HepG2 (cell line): ENCODE measurements around the gene C14orf93. TPM values are rescaled to one million over a fixed set of nuclear protein-coding genes. Genes with fewer than 3 reads are reported as not detected.

ENCODE experiments used
- CENPBD1 ChIP-seq: sonication (generic); formaldehyde crosslinking; IDR thresholded peaks from 2 replicates; pipeline ENCODE4 v1.8.0; 2022; ENCODE audit warnings: missing genetic modification reagents, low read depth, mild to moderate bottlenecking, borderline replicate concordance
- DNMT1 ChIP-seq: sonication (generic); formaldehyde crosslinking; IDR thresholded peaks from 2 replicates; pipeline ENCODE4 v1.5.1; 2020; ENCODE audit warnings: mild to moderate bottlenecking, missing genetic modification reagents
- HDAC2 ChIP-seq: sonication (generic); formaldehyde crosslinking; IDR thresholded peaks from 2 replicates; pipeline ENCODE4 v1.4.0; 2020; ENCODE audit warnings: missing genetic modification reagents
- JDP2 ChIP-seq: sonication (generic); formaldehyde crosslinking; IDR thresholded peaks from 2 replicates; pipeline ENCODE4 v1.8.1; 2022; ENCODE audit warnings: missing genetic modification reagents, borderline replicate concordance
- KDM1A ChIP-seq: IDR thresholded peaks from 2 replicates; pipeline ENCODE4 v1.6.1; 2016; ENCODE audit warnings: missing compliant biosample characterization
- MED8 ChIP-seq: sonication (generic); formaldehyde crosslinking; IDR thresholded peaks from 2 replicates; pipeline ENCODE4 v1.8.1; 2023; ENCODE audit warnings: mild to moderate bottlenecking, missing genetic modification reagents; ENCODE audit not compliant: insufficient replicate concordance
- MEF2D ChIP-seq: sonication (generic); formaldehyde crosslinking; IDR thresholded peaks from 2 replicates; pipeline ENCODE4 v1.5.1; 2020; ENCODE audit warnings: mild to moderate bottlenecking, missing genetic modification reagents
- NCOR1 ChIP-seq: fragments of 200-600 bp; sonication (generic); IDR thresholded peaks from 2 replicates; pipeline ENCODE4 v1.7.0; 2017; ENCODE audit warnings: antibody characterized with exemption, low read length, borderline replicate concordance
- NFE2L1 ChIP-seq: sonication (generic); formaldehyde crosslinking; IDR thresholded peaks from 2 replicates; pipeline ENCODE4 v1.4.0; 2020; ENCODE audit warnings: missing genetic modification reagents, mild to moderate bottlenecking, borderline replicate concordance
- NR2F1 ChIP-seq, 2 experiments: fragments of 450-650 bp in 1 of 2; formaldehyde crosslinking in 1 of 2; IDR thresholded peaks; 2 replicates each; pipeline versions ENCODE4 v1.5.0 to v1.6.1; 2016 to 2020; ENCODE audit warnings: mild to moderate bottlenecking in 1 of 2, missing compliant biosample characterization in 1 of 2, missing genetic modification reagents in 1 of 2, moderate library complexity in 1 of 2
- ONECUT2 ChIP-seq: sonication (generic); formaldehyde crosslinking; IDR thresholded peaks from 2 replicates; pipeline ENCODE4 v1.4.0; 2020; ENCODE audit warnings: missing genetic modification reagents
- RARG ChIP-seq: sonication (generic); formaldehyde crosslinking; IDR thresholded peaks from 2 replicates; pipeline ENCODE4 v1.4.0; 2020; ENCODE audit warnings: low read depth, mild to moderate bottlenecking, missing genetic modification reagents
- SIX1 ChIP-seq: sonication (generic); formaldehyde crosslinking; IDR thresholded peaks from 2 replicates; pipeline ENCODE4 v1.4.0; 2020; ENCODE audit warnings: missing genetic modification reagents, borderline replicate concordance
- SRSF9 ChIP-seq: fragments of 200-400 bp; formaldehyde crosslinking; IDR thresholded peaks from 2 replicates; pipeline ENCODE4 v1.6.1; 2018; ENCODE audit warnings: borderline replicate concordance, mild to moderate bottlenecking, low read depth, low read length; ENCODE audit not compliant: insufficient read depth, poor library complexity, severe bottlenecking
- SRY ChIP-seq: sonication (generic); formaldehyde crosslinking; IDR thresholded peaks from 2 replicates; pipeline ENCODE4 v1.8.0; 2022; ENCODE audit warnings: mild to moderate bottlenecking, missing genetic modification reagents
- ZBTB33 ChIP-seq: sonication (generic); formaldehyde crosslinking; IDR thresholded peaks from 2 replicates; pipeline ENCODE4 v1.4.0; 2020; ENCODE audit warnings: missing genetic modification reagents
- ZBTB38 ChIP-seq: sonication (generic); formaldehyde crosslinking; IDR thresholded peaks from 2 replicates; pipeline ENCODE4 v1.5.1; 2020; ENCODE audit warnings: mild to moderate bottlenecking, missing genetic modification reagents
- ZBTB49 ChIP-seq: sonication (generic); formaldehyde crosslinking; IDR thresholded peaks from 2 replicates; pipeline ENCODE4 v1.4.0; 2020; ENCODE audit warnings: missing genetic modification reagents, borderline replicate concordance
- ZNF30 ChIP-seq: sonication (generic); formaldehyde crosslinking; IDR thresholded peaks from 2 replicates; pipeline ENCODE4 v1.5.0; 2020; ENCODE audit warnings: mild to moderate bottlenecking, missing genetic modification reagents
- ZNF383 ChIP-seq: sonication (generic); formaldehyde crosslinking; IDR thresholded peaks from 2 replicates; pipeline ENCODE4 v1.4.0; 2020; ENCODE audit warnings: missing genetic modification reagents, mild to moderate bottlenecking, borderline replicate concordance
- ZNF468 ChIP-seq: sonication (generic); formaldehyde crosslinking; IDR thresholded peaks from 2 replicates; pipeline ENCODE4 v1.8.0; 2022; ENCODE audit warnings: mild to moderate bottlenecking, moderate library complexity, missing genetic modification reagents
- ZNF484 ChIP-seq: sonication (generic); formaldehyde crosslinking; IDR thresholded peaks from 2 replicates; pipeline ENCODE4 v1.5.1; 2020; ENCODE audit warnings: mild to moderate bottlenecking, low read depth, missing genetic modification reagents, borderline replicate concordance
- ZNF607 ChIP-seq: sonication (generic); formaldehyde crosslinking; IDR thresholded peaks from 2 replicates; pipeline ENCODE4 v1.5.1; 2020; ENCODE audit warnings: missing genetic modification reagents, mild to moderate bottlenecking, borderline replicate concordance
- ZNF644 ChIP-seq: IDR thresholded peaks from 2 replicates; pipeline ENCODE4 v1.6.1; 2016; ENCODE audit warnings: low read depth
- ZNF720 ChIP-seq: sonication (generic); formaldehyde crosslinking; IDR thresholded peaks from 2 replicates; pipeline ENCODE4 v1.4.0; 2020; ENCODE audit warnings: missing genetic modification reagents
- polyA plus RNA-seq, 8 experiments: library from polyadenylated mRNA; depleted of rRNA in 3 of 8; stranded (reverse) in 7 of 8; unstranded in 1 of 8; fragments of >200 nt; fragmentation: Illumina TruSeq in 4 of 8; extraction: Trizol in 4 of 8; gene quantifications; 2 replicates each; pipeline versions ENCODE4 v1.2.1 to v1.2.3, GENCODE V29; 2011 to 2016; ENCODE audit warnings: low read depth in 4 of 8, missing spikeins in 1 of 8, mixed read lengths in 1 of 8; ENCODE audit not compliant: insufficient read depth in 1 of 8
- total RNA-seq, 5 experiments: library from RNA; depleted of rRNA; stranded (reverse); fragments of >200 nt; fragmentation: Illumina TruSeq; extraction: Trizol; gene quantifications; 2 replicates each; pipeline ENCODE4 v1.2.3, GENCODE V29; 2016; ENCODE audit warnings: low read depth in 1 of 5

C14orf93 gene
- total and polyA plus RNA-seq, 2 of the 13 experiments (the other 11 are each of a cell fraction or from before 2014, with no cell fraction given) = 11.4 to 22.5 TPM

GRCh38 chr14:23034498-23035302 is 24.8 kb upstream of the C14orf93 start, which contains the start of gene PSMB5 (continued):
- TF ChIP-seq HDAC2 = peak; percentile 66
- peak; percentile 85; the same call in 1 of the 2 replicates for TF ChIP-seq NCOR1
- peak in 1 of 2 experiments; percentile 58; a peak in 1 of 4 replicates for TF ChIP-seq NR2F1 (CRISPR knock-in tag; IDR thresholded peaks at IDR 0.05)
- TF ChIP-seq SRY (CRISPR knock-in tag) = peak; percentile 96; the same call in 1 of the 2 replicates
- no peak for TF ChIP-seq ZNF644 (CRISPR knock-in tag)
- peak; percentile 93; the same call in 1 of the 2 replicates for TF ChIP-seq ZNF607 (CRISPR knock-in tag)
- TF ChIP-seq ZBTB49 (CRISPR knock-in tag) = peak; percentile 92
- TF ChIP-seq KDM1A (CRISPR knock-in tag) = no peak
- TF ChIP-seq ZNF383 = 0 out of 2 replicates have a peak, but pooled peaks have one; percentile 74
- TF ChIP-seq SRSF9 = no peak
- TF ChIP-seq RARG (CRISPR knock-in tag) = 0 out of 2 replicates have a peak, but pooled peaks have one; percentile 53
- TF ChIP-seq SIX1 = peak; percentile 53
- peak; percentile 87 for TF ChIP-seq MED8 (CRISPR knock-in tag)
- peak; percentile 94 for TF ChIP-seq ZBTB38 (CRISPR knock-in tag)
- TF ChIP-seq CENPBD1 (CRISPR knock-in tag) = peak; percentile 79; the same call in 1 of the 2 replicates
- peak; percentile 96 for TF ChIP-seq MEF2D (CRISPR knock-in tag)
- TF ChIP-seq ZNF484 (CRISPR knock-in tag) = no peak
- TF ChIP-seq ZNF468 (CRISPR knock-in tag) = 0 out of 2 replicates have a peak, but pooled peaks have one; percentile 75
- TF ChIP-seq DNMT1 = peak; percentile 63; the same call in 1 of the 2 replicates
- TF ChIP-seq JDP2 (CRISPR knock-in tag) = no peak; the same call in 1 of the 2 replicates
- peak; percentile 99 for TF ChIP-seq NFE2L1
- TF ChIP-seq ZBTB33 = 0 out of 2 replicates have a peak, but pooled peaks have one; percentile 64
- TF ChIP-seq ZNF30 (CRISPR knock-in tag) = peak; percentile 27; the same call in 1 of the 2 replicates
- TF ChIP-seq ZNF720 = peak; percentile 25; the same call in 1 of the 2 replicates
- TF ChIP-seq ONECUT2 (CRISPR knock-in tag) = 0 out of 2 replicates have a peak, but pooled peaks have one; percentile 38
